Right hindlimb (tissue), 1 donor: ENCODE data around the gene NMNAT2.

Source experiments
- DNase-seq: peaks from one replicate; pipeline ENCODE4 v3.0.0-alpha.2; 2018

NMNAT2 gene

DNA sequence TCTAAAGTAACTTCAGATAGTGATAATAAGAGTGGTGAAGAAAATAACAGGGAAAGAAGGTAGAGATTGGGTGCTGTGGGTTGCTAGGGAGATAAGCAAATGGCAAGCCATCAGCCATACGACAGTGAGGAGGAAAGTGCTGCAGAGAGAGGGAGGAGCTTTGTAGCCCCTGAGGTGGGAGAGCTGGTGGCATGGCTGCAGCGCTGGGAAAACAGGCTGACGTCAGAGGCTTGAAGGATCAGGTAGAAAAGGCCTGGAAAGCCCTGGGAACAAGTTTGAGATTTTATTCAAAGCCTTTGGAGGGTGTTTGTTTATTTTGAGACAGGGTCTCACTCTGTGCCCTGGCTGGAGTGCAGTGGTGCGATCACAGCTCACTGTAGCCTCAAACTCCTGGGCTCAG, 109.5 kb downstream of the NMNAT2 start:
- no peak for DNase-seq

DNA sequence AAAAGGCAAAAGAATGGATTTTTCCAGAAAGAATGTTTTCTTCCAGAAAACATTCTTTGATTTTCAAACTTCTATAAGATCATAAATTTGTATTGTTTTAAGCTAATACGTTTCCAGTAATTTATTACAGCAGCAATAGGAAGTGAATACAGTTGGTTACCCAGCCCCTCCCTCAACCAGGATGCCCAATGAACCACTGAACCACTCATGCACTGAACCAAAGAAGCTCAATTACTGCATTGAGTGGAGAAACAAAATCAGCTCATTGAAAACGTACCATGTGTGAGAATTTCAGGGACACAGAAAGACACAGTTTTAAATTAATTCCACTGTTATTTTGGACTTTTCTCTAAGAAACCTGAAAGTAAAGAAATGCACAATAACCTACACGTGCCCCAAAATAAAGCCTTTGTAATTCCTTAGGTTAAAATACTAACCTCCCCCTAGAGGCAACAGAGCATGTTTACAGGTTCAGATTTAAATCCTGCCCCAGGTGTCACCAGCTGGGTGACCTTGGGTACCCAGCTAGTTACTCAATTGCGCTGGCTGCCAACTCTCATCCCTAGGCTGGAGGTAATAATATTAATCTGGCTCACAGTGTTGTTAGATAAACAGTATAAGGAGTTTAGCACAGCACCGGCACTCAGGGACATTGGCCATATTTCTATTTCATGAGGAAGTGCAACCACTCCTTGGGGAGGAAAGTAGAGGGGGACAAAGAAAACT, 111.7 kb downstream of the NMNAT2 start:
- DNase-seq: no peak

DNA sequence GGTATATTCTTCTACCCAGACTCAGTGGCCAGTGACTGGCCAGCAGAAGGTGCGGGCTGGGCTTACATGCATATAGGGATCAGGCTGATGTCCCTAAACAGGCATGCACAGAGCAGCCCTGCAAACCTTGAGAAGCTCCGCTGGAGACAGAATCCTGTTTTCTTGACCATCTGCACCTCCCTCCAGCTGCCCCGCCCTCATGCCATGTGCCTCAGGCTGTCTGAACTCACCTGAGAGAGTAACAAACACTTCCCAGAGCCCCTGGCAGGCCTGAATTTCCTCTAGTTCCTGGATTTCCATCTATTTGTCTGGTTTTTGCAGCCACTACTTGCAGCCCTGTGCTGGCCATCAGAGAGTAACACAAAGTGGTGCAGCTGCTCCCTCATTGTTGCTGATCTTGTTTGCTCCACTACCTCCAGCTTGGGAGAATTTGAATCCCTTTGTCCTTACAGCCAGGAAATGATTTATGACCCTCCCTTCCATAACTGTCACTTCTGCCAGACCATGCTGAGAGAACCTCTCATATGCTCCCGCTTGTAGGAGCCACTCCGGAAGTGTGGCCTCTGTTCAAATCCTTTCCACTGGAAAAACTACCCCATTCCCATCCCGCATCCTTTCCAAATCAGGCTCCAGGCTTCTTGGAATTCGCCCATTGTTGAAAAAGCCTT, 113.6 kb downstream of the NMNAT2 start:
- no peak for DNase-seq

DNA sequence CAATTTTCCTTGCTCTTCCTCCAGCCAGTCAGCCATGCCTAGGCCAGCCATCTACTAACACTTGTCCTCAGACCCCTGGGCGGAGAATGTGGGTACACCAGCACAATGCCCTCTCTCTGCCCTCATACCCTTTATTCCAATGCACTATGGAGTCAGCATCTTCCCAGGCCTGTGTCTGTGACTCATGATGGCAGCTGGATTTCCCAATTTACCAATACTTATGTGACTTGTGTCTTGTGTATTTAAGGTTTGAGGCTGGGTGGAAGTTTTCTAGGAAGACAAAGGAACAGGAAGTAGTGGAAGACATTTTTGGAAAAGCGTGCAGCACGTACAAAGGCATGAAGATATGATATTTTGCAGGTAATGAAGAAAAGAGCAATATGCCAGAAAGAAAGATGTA, 114.3 kb downstream of the NMNAT2 start:
- no peak for DNase-seq

DNA sequence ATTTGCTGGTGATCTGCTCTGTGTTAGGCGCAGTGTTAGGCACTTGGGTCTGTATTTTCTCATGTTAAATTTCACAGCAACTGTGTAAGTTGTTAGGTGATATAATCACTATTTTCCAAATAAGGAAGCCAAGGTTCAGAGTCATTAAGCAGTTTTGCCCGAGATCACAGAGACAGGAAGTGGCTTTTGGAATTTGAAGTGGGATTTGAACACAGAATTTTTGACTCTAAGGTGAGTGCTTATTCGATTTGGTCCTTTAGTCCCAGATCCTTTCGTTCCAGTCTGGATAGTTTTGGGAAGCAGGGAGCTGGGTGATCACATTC, 114.9 kb downstream of the NMNAT2 start:
- no peak for DNase-seq

DNA sequence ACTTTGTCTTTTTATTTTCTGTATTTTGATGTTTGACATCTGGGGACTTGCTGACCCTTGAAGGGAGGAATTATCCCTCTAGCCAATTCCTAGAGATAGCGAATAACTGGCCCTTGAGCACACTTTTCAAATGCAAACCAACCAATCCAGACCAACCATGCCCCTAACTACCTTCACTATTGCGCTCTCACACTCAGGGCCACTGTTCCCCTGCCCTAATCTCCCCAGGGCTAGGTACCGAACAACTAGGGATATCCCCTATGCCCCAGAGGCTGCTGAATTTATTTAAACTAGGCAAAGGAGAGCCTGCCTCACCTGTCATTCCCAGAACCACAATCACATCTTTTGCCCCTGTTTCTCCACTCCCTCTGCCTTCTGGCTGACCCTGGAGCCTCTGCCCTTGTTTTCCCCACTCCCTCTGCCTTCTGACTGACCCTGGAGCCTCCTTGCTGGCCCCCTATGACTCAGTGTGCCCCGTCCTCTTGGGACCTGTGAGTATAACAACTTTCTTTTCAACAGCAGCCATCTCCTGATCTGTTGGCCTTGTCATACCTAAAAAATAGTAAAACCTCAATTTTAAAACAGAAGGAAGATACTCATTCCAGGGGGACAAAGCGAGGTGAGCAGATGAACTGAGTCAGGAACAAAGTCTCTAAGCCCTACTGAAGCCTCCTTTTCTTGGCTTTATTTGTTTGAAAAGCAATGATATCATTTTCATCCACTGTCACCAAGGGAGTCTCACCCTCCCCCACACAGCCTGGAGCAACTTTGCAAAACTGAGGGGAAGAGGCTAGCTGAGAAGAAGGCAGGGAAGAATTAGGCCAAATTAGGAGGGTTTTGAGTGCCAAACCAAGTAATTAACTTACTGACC, 115.5 kb downstream of the NMNAT2 start:
- DNase-seq: no peak

DNA sequence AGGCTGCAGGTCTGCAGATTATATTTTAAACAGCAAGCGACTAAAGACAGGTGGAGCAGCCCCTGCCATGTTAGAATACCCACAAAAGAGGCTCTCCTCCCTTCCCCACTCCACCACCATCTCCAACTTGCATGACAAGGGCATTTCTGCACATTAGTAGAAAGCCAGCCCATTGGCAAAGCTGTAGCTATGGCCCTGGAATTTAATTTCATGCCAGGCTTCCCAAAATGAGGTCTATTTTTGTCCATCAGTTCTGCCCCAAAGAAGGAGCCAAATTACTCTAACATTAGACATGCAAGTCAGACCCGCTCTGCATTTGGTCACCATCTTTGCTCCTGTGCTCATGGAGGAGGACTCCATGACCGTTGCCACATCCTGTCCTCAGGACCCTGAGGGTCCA, 116.9 kb downstream of the NMNAT2 start:
- no peak for DNase-seq

DNA sequence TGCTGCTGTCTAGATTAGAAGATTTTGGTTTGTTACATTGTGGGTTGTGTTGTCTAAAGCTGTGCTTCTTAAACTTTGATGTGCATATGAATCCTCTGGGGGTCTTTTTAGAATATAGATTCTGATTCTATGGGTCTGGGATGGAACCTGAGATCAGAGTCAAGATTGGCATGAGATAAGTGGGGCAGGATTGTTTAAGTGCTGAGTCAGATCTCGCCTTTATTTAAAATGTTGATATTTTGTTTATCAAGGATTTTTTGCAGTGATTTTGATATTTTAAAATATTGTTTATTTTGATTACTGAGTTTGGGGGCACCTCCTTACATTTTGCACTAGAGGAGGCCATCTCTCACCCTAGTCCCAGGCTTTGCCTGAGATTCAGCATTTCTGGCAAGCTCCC, 117.4 kb downstream of the NMNAT2 start:
- no peak for DNase-seq

DNA sequence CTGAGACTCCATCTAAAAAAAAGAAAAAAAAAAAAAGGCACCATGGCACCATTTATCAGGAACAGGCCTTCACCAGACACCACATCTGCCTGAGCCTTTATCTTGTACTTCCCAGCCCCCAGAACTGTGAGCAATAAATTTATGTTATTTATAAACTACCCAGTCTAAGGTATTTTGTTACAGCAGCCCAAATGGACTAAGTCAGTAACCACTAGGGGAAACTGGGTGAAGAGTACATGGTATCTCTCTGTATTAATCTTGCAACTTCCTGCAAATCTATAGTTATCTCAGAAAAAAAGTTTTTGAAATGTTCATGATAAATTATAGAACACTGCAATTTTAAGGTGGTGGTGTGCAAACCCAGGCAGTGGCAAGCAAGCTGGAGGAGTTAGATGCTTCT, 117.8 kb downstream of the NMNAT2 start:
- no peak for DNase-seq

DNA sequence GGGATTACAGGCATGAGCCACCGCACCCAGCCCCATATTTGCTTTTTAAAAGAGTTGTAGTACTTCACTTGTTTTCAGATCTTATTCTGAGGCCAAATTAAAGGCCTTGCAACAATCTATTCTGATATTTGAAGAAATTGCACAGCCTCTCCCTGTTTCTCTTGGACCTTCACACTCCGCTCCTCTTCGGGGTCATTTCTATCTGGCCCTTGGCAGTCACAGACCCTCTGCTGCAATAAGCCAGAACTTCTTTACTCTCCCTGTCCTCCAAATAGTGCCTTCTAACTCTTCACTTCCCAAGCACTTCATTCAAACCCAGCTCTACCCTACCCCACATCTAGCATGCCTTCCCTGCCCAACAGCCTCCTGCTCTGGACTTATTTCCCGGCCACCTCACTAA, 121.4 kb downstream of the NMNAT2 start:
- no peak for DNase-seq

DNA sequence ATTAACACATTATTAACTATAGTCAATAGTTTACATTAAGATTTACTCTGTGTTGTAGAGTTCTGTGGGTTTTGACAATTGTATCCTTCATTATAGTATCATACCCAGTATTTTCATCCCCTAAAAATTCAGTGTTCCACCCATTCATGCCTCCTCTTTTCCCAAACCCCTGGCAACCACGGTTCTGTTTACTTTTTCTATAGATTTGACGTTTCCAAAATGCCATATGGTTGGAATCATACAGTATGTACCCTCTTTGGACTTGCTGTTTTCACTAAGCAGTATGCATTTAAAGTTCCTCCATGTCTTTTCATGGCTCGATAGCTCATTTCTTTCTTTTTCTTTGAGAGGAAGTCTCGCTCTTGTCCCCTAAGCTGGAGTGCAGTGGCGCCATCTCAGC, 122.7 kb downstream of the NMNAT2 start:
- DNase-seq: no peak

DNA sequence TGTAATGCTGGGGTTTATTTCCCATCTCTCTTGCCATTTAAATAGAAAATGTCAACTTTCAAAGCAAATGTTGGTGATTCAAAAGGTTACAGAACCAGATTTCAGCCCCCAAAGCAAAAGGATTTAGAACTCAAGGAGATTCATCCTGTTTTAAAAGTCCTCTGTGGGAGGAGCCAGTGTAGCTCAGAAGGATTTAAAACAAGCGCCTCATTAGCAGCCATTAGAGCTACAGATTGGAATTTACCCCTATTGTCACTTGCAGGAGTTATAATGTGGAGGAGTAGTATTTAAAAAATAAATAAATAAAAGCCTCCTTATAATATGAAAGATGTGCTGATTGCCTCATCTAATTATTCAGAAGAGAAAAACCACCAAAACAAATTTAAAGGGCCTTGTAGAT, 124.3 kb downstream of the NMNAT2 start:
- no peak for DNase-seq

DNA sequence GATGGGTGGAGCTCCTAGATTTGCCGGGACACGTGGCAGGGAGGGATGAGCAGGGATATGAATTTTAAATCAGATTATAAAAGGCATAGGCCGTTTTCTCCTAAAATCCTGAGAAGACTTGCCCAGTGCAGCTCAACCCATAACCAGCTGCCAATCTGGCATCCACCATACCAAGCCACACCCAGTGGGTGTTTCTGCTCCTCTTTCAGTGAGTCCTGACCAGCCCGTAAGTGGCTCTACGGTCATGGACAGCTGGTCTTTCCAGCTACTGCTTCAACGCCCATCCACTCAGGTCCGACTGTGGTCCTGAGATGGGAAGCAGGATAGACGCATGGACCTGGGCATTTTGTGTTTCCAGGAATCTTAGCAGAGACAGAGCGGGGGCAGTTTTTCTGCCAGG, 124.9 kb downstream of the NMNAT2 start:
- DNase-seq: no peak

DNA sequence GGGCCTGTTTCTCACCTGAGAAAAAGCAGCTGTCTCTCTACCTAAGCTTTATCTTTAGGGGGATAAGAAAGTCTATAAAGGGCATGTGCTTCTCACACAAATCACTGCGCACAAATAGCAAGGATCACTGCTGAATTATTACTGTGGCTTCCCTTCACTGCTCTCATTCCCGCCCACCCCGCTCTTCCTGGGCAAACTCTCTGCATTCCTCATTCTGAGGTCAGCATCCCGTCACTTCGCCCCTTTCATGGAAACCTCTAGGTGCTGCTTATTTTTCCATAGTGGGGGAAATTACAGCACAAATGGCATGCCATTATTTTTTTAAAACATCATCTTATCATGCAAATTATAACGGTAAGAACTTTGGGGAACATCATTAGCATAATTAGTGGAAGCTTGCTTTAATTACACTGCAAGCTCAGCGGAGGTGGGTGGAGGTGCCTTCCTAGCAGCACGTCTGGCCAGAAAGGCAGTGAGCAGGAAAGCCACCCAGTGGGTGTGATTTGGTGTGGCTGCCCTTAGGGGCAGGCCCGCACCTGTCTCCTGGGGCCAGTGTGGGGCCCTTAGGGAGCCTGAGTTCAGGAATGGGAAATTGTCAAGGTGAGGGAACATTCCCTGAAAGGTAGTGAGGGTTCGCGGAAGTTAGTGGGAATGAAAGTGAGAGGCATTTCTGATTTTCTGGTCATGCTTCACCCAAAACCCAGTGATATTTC, 126.2 kb downstream of the NMNAT2 start:
- peak; percentile 82 for DNase-seq

DNA sequence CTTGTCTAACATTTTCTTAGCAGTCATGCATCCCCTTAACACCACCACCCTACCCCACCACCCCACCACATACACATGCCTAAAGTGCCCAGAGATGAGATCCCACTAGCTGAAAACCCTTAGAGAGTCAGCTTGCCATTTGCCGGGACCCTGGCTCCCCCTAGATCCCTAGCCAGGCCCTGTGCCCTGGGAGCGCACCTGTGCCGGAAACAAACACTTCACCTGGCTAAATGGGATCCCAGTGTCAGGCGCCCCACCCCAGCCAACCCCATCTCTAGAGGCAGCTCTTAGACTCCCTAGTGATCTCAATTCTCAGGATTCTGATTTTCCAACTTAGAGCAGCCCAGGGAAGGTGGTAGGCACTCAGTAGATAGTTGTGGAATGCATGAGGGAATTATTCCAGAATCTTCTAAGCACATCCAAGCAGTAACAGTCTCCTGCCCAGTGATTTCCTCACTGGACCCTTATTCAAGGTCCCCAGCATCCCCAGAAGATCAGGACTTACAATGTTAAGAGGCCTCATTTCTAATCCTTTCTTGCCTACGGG, 126.9 kb downstream of the NMNAT2 start:
- no peak for DNase-seq

DNA sequence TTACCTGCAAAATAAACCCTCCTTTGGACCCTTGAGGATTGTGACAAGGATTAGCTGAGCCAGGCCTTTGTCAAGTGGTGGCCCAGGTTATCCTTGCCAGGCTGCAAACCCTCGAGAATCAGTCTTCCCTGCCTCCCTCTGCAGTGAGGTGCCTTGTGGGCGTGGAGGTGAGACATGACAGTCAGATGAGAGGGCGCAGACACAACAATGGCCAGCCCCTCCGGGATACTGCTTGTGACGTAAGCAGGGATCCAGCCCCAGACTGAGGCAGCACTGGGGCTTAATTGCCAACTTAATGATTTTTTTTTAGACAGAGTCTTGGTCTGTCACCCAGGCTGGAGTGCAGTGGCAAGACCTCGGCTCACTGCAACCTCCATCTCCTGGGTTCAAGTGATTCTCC, 127.6 kb downstream of the NMNAT2 start:
- DNase-seq: no peak

DNA sequence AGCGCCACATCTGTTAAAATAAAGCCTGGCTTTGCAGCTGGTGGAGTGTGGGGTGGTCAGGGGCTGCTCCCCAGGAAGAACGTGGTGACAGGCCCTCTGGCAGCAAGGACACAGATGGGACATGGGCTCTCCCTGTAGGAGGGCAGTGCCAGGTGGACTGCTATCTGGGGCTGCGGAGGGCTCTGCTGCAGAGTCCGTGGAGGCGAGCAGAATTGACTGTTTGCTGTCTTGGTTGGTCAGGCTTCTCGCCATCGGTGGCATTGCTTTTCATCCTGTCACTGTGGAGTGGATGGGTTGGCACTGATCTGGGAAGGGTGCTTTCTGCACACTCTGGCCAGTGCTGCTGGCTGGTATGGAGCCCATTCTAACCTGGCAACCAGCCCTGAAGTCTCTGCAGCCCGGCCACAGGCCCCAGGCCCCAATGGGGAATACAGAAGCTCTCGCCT, 129.1 kb downstream of the NMNAT2 start:
- no peak for DNase-seq

DNA sequence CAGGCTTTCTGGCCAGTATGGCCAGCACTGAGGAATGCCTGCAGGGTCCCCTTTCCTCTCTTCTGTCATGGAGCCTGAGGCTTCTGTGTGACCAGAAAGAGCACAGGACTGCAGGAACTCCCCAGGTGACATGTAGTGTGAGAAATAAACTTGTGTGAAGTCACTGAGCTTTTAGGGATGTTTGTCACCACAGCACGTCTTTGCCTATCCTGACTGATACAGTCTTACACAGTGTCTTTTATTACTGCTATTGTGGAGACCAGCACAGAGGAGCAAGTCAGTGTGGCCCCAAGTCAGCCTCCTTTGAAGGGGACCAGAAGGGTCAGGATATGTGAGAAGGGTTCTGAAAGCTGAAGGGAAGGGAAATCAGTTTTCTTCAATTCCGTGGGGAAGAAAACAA, 129.6 kb downstream of the NMNAT2 start:
- DNase-seq: no peak

DNA sequence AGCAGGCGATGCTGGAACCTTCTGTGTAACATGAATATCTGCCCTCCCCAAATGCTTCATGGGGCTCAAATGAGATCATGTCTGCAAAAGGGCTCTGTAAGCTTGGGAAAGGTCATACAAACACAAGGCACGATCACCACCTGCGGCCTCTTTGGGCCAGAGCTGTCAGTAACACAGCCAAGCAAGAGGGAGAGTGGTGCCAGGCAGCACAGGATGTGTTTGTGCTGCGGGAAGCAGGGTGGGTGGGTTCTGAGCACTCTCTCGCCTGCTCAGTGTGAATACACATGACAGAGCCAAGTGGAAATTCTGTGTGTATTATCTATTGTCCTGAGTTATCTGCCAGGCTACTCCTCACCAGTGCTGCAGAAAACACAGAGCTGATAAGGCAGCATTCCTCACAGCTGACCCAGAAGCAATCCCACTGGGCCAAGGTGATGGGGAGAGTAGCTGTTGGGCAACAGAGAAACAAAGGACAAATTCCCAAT, 130.9 kb downstream of the NMNAT2 start:
- no peak for DNase-seq

DNA sequence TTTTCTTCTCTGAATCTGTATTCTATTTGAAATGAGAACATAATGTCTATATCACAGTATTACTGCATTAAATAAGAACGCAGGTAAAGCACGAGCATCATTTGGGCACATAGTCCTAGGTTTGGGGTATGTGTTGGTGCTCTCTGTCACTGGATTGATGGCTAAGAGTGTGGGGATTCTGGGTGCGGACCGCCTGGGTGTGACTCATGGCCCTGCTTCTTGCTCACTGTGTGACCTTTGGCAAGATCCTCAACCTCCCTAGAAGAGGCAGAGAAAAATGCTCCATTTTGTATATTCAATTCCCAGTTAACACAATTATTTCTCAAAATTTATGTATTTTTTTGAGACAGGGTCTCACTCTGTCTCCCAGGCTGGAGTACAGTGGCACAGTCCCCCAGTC, 132.4 kb downstream of the NMNAT2 start:
- no peak for DNase-seq

DNA sequence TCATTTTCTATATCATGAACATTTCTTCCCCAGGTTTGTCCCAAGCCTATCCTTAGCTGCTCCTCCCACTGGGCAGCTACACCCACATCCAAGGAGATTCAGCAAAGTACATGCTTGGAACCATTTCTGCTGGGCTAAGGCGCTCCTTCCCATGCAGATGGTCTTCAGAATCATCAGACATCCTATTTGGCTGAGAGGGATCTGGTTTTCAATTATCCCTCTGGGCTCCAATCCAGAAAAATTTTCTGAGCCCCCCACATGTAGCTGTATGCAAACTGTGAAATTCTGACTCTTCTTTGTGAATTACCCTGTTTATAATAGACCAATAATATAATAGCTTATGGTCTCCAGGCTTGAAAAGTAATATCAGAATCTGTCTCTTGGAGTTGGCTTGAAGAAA, 132.9 kb downstream of the NMNAT2 start:
- DNase-seq: no peak

DNA sequence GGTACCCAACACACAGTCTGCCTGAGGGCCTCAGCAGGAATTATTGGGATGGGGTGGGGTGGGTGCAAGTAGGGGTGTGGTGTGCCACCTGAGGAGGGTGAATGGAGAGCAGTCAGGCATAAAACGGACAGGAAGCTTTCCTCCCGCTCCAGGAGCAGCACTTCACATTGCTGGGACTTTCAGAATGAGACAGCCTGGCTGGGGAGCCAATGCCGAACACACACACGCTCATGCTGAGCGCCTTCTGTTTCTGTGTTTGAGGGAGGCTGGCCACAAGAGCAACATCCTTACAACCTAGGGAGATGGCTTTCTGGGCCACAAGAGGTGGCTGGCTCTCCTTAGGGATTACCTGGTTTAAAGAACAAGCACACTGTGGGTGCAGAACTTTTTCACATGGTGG, 134.1 kb downstream of the NMNAT2 start:
- no peak for DNase-seq

DNA sequence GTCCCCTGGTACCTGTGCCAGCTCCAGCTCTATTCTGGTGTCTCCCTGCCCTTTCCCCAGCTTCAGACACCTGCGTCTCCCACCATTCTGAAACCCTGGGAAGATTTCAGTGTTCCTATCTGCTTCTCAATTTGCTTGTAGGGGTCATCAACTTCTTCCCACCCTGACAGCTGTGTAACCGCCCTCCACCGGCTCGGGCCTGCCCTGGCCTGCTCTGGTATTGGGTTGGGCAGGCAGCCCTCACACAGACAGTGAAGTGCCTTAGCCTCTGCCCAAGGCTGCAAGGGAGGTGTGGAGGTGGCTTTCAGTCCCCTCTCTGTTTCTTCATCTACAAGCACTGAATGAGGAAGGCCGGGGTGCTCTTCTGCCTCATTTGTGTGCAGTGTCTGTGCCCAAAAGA, 134.9 kb downstream of the NMNAT2 start:
- no peak for DNase-seq
